ENCODE measurements around the gene GSE1.

- TF ChIP-seq BHLHE40 (IDR thresholded peaks at IDR 0.05; ENCODE audit: borderline replicate concordance): no peak
- no peak for TF ChIP-seq SP1 (IDR thresholded peaks at IDR 0.05)
- TF ChIP-seq FOXA1 (IDR thresholded peaks at IDR 0.05): no peak
- no peak for TF ChIP-seq ZNF384 (IDR thresholded peaks at IDR 0.05)
- TF ChIP-seq FOXK2 (IDR thresholded peaks at IDR 0.05): no peak
- no peak for TF ChIP-seq FOXM1 (IDR thresholded peaks at IDR 0.05; ENCODE audit: borderline replicate concordance)
- TF ChIP-seq HDGF (IDR thresholded peaks at IDR 0.05; ENCODE audit: borderline replicate concordance): no peak
- TF ChIP-seq, protein P1, sequence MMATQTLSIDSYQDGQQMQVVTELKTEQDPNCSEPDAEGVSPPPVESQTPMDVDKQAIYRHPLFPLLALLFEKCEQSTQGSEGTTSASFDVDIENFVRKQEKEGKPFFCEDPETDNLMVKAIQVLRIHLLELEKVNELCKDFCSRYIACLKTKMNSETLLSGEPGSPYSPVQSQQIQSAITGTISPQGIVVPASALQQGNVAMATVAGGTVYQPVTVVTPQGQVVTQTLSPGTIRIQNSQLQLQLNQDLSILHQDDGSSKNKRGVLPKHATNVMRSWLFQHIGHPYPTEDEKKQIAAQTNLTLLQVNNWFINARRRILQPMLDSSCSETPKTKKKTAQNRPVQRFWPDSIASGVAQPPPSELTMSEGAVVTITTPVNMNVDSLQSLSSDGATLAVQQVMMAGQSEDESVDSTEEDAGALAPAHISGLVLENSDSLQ (IDR thresholded peaks at IDR 0.05): no peak
- no peak for TF ChIP-seq SUZ12 (IDR thresholded peaks at IDR 0.05)
- TF ChIP-seq ELF4 (IDR thresholded peaks at IDR 0.05): no peak
- no peak for TF ChIP-seq NFRKB (IDR thresholded peaks at IDR 0.05)
These were observed 44.9 kb downstream of the GSE1 start for GRCh38 chr16:85657996-85658395.
